ENCODE data around the gene RIMBP3B. TPM values are rescaled to one million over a fixed set of nuclear protein-coding genes. Genes with fewer than 3 reads are reported as not detected.
"Not testable (repeated sequence)": the region's sequence is repeated elsewhere in the genome, so short reads cannot be mapped to it uniquely, and the experiment has no call there.

The RIMBP3B gene
- total RNA-seq = 1 to 10 TPM in 1 of 8 experiments, under 1 TPM in 7; 0.13 to 1.9 (median 0.45) TPM

DNA sequence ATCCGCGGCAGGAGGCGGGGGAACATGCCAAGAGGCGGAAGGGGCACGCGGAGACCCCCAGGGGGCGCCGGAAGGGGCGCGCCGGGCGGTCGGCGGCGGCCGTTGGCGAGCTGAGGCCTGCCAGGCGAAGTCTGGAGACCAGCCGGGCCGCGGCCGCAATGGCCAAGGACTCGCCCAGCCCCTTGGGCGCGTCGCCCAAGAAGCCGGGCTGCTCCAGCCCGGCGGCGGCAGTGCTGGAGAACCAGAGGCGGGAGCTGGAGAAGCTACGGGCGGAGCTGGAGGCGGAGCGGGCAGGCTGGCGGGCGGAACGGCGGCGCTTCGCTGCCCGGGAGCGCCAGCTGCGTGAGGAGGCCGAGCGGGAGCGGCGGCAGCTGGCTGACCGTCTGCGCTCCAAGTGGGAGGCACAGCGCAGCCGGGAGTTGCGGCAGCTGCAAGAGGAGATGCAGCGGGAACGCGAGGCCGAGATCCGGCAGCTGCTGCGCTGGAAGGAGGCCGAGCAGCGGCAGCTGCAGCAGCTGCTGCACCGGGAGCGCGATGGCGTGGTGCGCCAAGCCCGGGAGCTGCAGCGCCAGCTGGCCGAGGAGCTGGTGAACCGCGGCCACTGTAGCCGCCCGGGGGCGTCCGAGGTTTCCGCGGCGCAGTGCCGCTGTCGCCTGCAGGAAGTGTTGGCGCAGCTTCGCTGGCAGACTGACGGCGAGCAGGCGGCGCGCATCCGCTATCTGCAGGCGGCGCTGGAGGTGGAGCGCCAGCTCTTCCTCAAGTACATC, at the start of gene RIMBP3B:
RIMBP3B (plus strand) TSS at position 51 of the 767 bp plus-strand sequence; CDS start at position 159, 108 bp downstream.
- in situ Hi-C loops (cut with MboI; ENCODE audit: low pct_unique_long_range_greater_than_20kb in 2 of 9, low sequenced_read_pairs in 9 of 9, unreplicated experiment in 9 of 9) = not testable (repeated sequence)
- peak; percentile 79 to 92 (median 84) for ATAC-seq (replicated peaks in 6 of 8)
- no CpG with 5 or more reads among the region's 91 CpGs for WGBS, 10 experiments

GRCh38 chr22:21357527-21357926, 26.0 kb upstream of the RIMBP3B start:
- H3K27ac ChIP-seq; H3K4me1 ChIP-seq (replicated peaks in 1 of 2); in situ Hi-C loops (cut with MboI; ENCODE audit: low pct_unique_long_range_greater_than_20kb in 2 of 9, low sequenced_read_pairs in 9 of 9, unreplicated experiment in 9 of 9); H3K4me3 ChIP-seq; ATAC-seq (replicated peaks in 6 of 8): not testable (repeated sequence)
- no CpG with 5 or more reads among the region's 12 CpGs for WGBS, 10 experiments

More for the DNA sequence above, at the start of gene RIMBP3B:
- H3K4me3 ChIP-seq; H3K27ac ChIP-seq; H3K4me1 ChIP-seq (replicated peaks in 1 of 2): not testable (repeated sequence)

DNA sequence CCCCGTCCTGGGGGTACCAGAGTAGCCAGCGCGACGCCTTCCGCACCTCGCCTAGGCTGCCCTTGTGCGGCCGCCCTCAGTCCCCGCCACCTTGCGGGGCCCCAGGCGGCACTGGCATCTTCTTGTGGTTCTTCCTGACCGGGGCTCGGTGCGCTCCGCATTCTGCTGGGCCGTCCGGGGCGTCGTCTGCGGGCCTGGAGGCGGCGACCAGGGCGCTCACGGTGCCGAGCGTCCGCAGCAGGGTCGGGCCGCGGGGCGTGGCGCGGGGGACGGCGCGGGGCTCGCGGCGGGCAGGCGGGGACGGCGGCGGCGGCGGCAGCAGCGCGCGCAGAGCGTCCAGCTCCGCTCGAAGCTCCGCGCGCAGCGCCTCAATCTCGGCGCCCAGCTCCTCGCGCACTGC, 23.0 kb upstream of the RIMBP3B start:
- WGBS, 10 experiments = no CpG with 5 or more reads among the region's 59 CpGs
- H3K4me1 ChIP-seq (replicated peaks in 1 of 2); in situ Hi-C loops (cut with MboI; ENCODE audit: low pct_unique_long_range_greater_than_20kb in 2 of 9, low sequenced_read_pairs in 9 of 9, unreplicated experiment in 9 of 9); H3K4me3 ChIP-seq; H3K27ac ChIP-seq: not testable (repeated sequence)
- ATAC-seq (replicated peaks in 6 of 8) = peak in 6 of 8 experiments; percentile 20 to 46 (median 26)

- H3K4me3 ChIP-seq; H3K4me1 ChIP-seq (replicated peaks in 1 of 2); in situ Hi-C loops (cut with MboI; ENCODE audit: low pct_unique_long_range_greater_than_20kb in 2 of 9, low sequenced_read_pairs in 9 of 9, unreplicated experiment in 9 of 9); H3K27ac ChIP-seq: not testable (repeated sequence)
- ATAC-seq (replicated peaks in 6 of 8) = peak in 7 of 8 experiments; percentile 8 to 85 (median 24)
- WGBS, 10 experiments = no CpG with 5 or more reads among the region's 4 CpGs
Observed at GRCh38 chr22:21362473-21362872, 21.1 kb upstream of the RIMBP3B start.

DNA sequence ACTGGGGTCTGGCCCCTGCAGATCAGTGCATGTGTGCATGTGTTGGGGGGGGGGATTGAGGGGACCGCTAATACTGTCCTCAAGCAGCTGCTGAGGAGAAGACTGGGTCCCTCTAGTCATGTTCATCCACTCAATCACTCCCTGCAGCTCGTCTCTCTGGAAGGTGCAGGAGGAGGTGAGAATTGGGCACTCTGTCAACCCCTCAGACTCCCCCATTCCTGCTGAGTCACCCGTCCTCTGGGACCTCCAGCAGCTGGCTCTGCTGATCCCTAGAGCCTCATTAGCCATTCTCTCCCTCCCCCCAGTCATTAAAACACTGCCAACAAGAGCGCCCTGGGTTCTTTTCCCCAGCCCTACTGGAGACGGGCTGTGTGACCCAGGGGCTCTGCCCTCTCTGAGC, 20.5 kb upstream of the RIMBP3B start:
- peak in 5 of 8 experiments; percentile 35 to 65 (median 55) for ATAC-seq (replicated peaks in 6 of 8)
- in situ Hi-C loops (cut with MboI; ENCODE audit: low pct_unique_long_range_greater_than_20kb in 2 of 9, low sequenced_read_pairs in 9 of 9, unreplicated experiment in 9 of 9); H3K4me3 ChIP-seq; H3K4me1 ChIP-seq (replicated peaks in 1 of 2); H3K27ac ChIP-seq: not testable (repeated sequence)
- WGBS, 10 experiments = no CpG with 5 or more reads among the region's 5 CpGs

- ATAC-seq (replicated peaks in 6 of 8); H3K4me3 ChIP-seq; H3K27ac ChIP-seq; in situ Hi-C loops (cut with MboI; ENCODE audit: low pct_unique_long_range_greater_than_20kb in 2 of 9, low sequenced_read_pairs in 9 of 9, unreplicated experiment in 9 of 9); H3K4me1 ChIP-seq (replicated peaks in 1 of 2): not testable (repeated sequence)
- no CpG with 5 or more reads among the region's 11 CpGs for WGBS, 10 experiments
Observed at GRCh38 chr22:21363803-21364202, 19.7 kb upstream of the RIMBP3B start.

- H3K4me1 ChIP-seq (replicated peaks in 1 of 2); H3K4me3 ChIP-seq; H3K27ac ChIP-seq; in situ Hi-C loops (cut with MboI; ENCODE audit: low pct_unique_long_range_greater_than_20kb in 2 of 9, low sequenced_read_pairs in 9 of 9, unreplicated experiment in 9 of 9): not testable (repeated sequence)
- peak in 5 of 8 experiments; percentile 36 to 64 (median 44) for ATAC-seq (replicated peaks in 6 of 8)
- WGBS, 10 experiments = no CpG with 5 or more reads among the region's 11 CpGs
Observed at GRCh38 chr22:21364362-21364761, 19.2 kb upstream of the RIMBP3B start.

- H3K27ac ChIP-seq; H3K4me1 ChIP-seq (replicated peaks in 1 of 2); ATAC-seq (replicated peaks in 6 of 8); in situ Hi-C loops (cut with MboI; ENCODE audit: low pct_unique_long_range_greater_than_20kb in 2 of 9, low sequenced_read_pairs in 9 of 9, unreplicated experiment in 9 of 9); H3K4me3 ChIP-seq: not testable (repeated sequence)
- no CpG with 5 or more reads among the region's 4 CpGs for WGBS, 10 experiments
Observed at GRCh38 chr22:21365337-21365736, 18.2 kb upstream of the RIMBP3B start.

DNA sequence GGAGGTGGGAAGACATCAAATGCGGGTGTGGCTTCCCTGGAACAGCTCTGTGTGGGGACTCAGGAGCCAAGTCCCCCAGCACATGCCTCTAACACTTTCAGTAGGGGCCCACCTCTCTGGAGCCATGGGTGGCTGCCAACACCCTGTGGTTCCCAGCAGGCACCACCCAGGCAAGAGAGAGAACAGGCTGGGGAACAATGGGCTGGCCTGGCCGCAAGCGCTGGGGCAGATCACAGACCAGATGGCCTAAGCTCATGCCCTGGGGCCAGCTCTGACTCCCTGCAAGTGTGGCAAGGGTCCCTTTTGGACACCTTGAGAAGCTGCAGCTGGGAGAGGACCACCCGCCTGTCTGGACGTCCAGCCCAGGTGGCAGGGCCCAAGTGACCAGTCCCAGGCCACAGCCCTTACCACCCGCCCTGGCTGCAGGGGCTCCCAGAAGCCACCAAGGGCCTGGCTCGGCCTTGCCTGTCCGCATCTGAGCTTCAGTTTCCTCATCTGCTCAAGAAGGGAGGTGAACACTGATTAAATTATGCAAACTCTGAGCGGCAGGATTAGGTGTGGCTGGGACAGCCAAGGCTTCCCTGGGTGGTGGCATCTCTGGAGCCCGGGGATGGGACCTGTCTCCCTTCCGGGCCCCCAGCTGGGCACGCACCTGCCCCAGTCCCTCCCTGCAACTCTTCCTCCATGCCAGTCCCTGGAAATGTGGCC, 14.8 kb upstream of the RIMBP3B start:
- H3K4me1 ChIP-seq (replicated peaks in 1 of 2); in situ Hi-C loops (cut with MboI; ENCODE audit: low pct_unique_long_range_greater_than_20kb in 2 of 9, low sequenced_read_pairs in 9 of 9, unreplicated experiment in 9 of 9); H3K27ac ChIP-seq; H3K4me3 ChIP-seq: not testable (repeated sequence)
- ATAC-seq (replicated peaks in 6 of 8) = peak in 3 of 8 experiments; percentile 82 to 90 (median 86)
- WGBS, 10 experiments = no CpG with 5 or more reads among the region's 12 CpGs

DNA sequence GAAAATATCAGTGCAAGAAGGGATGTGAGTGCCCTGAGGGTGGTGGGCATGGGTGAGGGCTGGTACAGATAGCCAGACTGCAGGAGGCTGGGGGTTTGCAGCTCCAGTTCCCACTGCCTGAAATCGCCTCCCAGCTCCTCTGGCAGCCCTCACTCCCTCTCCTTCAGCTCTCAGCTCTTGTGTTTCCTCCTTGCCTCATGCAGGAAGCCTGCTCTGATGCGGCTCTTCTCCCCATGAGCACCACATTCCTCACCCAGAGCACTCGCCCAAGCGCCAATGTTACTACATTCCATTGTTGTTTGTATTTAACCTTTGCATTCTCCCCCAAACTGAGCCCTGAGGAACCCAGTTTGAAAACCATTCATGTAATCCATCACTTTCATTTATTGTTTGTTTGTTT, 7.7 kb upstream of the RIMBP3B start:
- ATAC-seq (replicated peaks in 6 of 8); in situ Hi-C loops (cut with MboI; ENCODE audit: low pct_unique_long_range_greater_than_20kb in 2 of 9, low sequenced_read_pairs in 9 of 9, unreplicated experiment in 9 of 9); H3K4me1 ChIP-seq (replicated peaks in 1 of 2); H3K4me3 ChIP-seq; H3K27ac ChIP-seq: not testable (repeated sequence)
- WGBS, 10 experiments = no CpG with 5 or more reads among the region's 4 CpGs

DNA sequence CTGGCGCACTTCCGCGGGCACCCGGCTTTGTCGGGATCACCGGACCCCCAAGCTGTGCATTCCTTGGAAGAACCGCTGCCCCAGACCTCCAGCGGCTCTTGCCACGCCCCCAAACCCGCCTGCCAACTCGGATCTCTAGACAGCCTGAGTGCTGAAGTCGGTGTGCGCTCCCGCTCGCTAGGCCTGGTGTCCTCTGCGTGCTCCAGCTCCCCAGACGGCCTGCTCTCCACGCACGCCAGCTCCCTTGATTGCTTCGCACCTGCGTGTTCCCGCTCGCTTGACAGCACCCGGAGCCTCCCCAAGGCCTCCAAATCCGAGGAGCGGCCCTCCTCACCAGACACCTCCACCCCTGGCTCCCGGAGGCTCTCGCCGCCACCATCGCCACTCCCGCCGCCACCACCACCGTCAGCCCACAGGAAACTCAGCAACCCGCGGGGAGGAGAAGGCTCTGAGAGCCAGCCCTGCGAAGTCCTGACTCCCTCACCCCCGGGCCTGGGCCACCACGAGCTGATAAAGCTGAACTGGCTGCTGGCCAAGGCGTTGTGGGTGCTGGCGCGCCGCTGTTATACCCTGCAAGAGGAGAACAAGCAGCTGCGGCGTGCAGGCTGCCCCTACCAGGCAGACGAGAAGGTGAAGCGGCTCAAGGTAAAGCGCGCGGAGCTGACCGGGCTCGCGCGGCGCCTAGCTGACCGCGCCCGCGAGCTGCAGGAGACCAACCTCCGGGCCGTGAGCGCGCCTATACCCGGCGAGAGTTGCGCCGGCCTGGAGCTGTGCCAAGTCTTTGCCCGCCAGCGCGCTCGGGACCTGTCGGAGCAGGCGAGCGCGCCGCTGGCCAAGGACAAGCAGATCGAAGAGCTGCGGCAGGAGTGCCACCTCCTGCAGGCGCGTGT, 1.2 kb downstream of the RIMBP3B start:
- no CpG with 5 or more reads among the region's 79 CpGs for WGBS, 10 experiments

GRCh38 chr22:21389480-21389879, 5.9 kb downstream of the RIMBP3B start:
- H3K27ac ChIP-seq; in situ Hi-C loops (cut with MboI; ENCODE audit: low pct_unique_long_range_greater_than_20kb in 2 of 9, low sequenced_read_pairs in 9 of 9, unreplicated experiment in 9 of 9); H3K4me3 ChIP-seq; H3K4me1 ChIP-seq (replicated peaks in 1 of 2): not testable (repeated sequence)
- no CpG with 5 or more reads among the region's 7 CpGs for WGBS, 10 experiments
- peak in 3 of 8 experiments; percentile 39 to 92 (median 70) for ATAC-seq (replicated peaks in 6 of 8)

More for the DNA sequence above, 1.2 kb downstream of the RIMBP3B start:
- H3K4me3 ChIP-seq; H3K27ac ChIP-seq; H3K4me1 ChIP-seq (replicated peaks in 1 of 2); in situ Hi-C loops (cut with MboI; ENCODE audit: low pct_unique_long_range_greater_than_20kb in 2 of 9, low sequenced_read_pairs in 9 of 9, unreplicated experiment in 9 of 9): not testable (repeated sequence)
- peak; percentile 15 to 62 (median 55) for ATAC-seq (replicated peaks in 6 of 8)

DNA sequence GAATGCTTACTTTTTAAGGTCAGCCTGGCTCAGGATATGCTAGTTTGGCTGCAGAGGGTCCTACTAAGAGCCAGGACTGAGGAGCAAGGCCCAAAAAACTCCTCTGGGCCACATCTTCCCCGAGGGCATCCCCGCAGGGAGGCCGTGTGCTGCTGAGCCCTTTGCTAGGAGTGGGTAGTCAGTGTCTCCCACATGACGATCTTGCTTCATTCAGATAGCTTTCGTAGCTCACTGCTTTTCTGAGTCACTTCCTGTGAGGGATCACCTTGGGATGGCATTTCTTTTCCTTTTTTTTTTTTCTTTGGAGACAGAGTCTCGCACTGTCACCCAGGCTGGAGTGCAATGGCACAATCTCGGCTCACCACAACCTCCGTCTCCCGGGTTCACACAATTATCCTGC, 6.5 kb downstream of the RIMBP3B start:
- in situ Hi-C loops (cut with MboI; ENCODE audit: low pct_unique_long_range_greater_than_20kb in 2 of 9, low sequenced_read_pairs in 9 of 9, unreplicated experiment in 9 of 9); H3K27ac ChIP-seq; H3K4me1 ChIP-seq (replicated peaks in 1 of 2); H3K4me3 ChIP-seq: not testable (repeated sequence)
- peak in 5 of 8 experiments; percentile 9 to 53 (median 46) for ATAC-seq (replicated peaks in 6 of 8)
- WGBS, 10 experiments = no CpG with 5 or more reads among the region's 9 CpGs

Data from motor neuron (in vitro differentiated cells).